Heart left ventricle (tissue), 13 donors: ENCODE results near the gene DEUP1.

Experiments
- CTCF ChIP-seq, 12 donors: fragments of 200-600 bp; sonication (generic) in 4 of 12; IDR thresholded peaks; one replicate each; pipeline versions ENCODE4 v1.5.0 to v1.8.0; 2018 to 2022; ENCODE audit warnings: antibody characterized with exemption in 12 of 12, mild to moderate bottlenecking in 5 of 12
- POLR2A ChIP-seq, 2 donors: fragments of 450-650 bp; IDR thresholded peaks; one replicate each; pipeline ENCODE4 v1.6.1; 2017; ENCODE audit warnings: antibody characterized with exemption in 2 of 2, mild to moderate bottlenecking in 2 of 2, moderate library complexity in 2 of 2
- donor health status: ischemic (EF 13 %, LVEDD 7.1; RV severe dilation, severe dysfunction).
- donor health status: DM: no; HTN: yes; CAD: no.
- donor health status: DM: no; HTN: no; CAD: no.
- donor health status: ischemic (EF 25% LVEDD 6.9; RV normal size, moderate dysfunction).
- donor health status: ischemic (EF 25% LVEDD 5.7; RV mildly dilated, moderate dysfunction).
- donor health status: ischemic (EF 35%, LVEDD 5.7; RV mildly dilated, moderate dysfunction).
- donor health status: nonischemic (EF 11% LVEDD 7.7; RV severe dilation, severe dysfunction).
- donor health status: DM: yes; HTN: yes; CAD: no.
- donor health status: PGD.
- donor health status: ischemic (EF 29% LVEDD 5.4; RV normal size, mild dysfunction).
- donor health status: nonischemic (EF 23%, LVEDD 6.1; RV moderate dilation, normal function).

GRCh38 chr11:93392867-93393266, 62.3 kb downstream of the DEUP1 start:
- TF ChIP-seq CTCF (IDR thresholded peaks at IDR 0.05) (no peak), POLR2A (IDR thresholded peaks at IDR 0.05) (no peak)
